Keratinocyte (primary cell): ENCODE results near the gene CCDC54. TPM values are rescaled to one million over a fixed set of nuclear protein-coding genes. Genes with fewer than 3 reads are reported as not detected.

Experiments used
- DNase-seq: peaks from one replicate; pipeline ENCODE4 v3.0.0-alpha.2; 2011; ENCODE audit warnings: low read depth, missing footprints, low spot score
- FAIRE-seq: peaks from 2 replicates; lab custom pipeline; 2011; peaks lifted over from hg19 to GRCh38; lab: Jason Lieb, UNC
- H2AFZ ChIP-seq: 2 replicates; pipeline ENCODE4 v1.6.0; 2012; ENCODE audit warnings: low read length, control low read depth, inconsistent platforms; ENCODE audit not compliant: control insufficient read depth
- H3K27ac ChIP-seq: 2 replicates; pipeline ENCODE4 v1.5.1; 2011; ENCODE audit warnings: low read length; ENCODE audit not compliant: control insufficient read depth, insufficient read depth
- H3K27me3 ChIP-seq: 3 replicates; pipeline ENCODE4 v1.6.0; 2011; ENCODE audit warnings: low read length; ENCODE audit not compliant: control insufficient read depth, insufficient read depth; ENCODE audit errors: extremely low read depth
- H3K36me3 ChIP-seq, 2 experiments: 2 replicates in 1 of 2; 3 replicates in 1 of 2; pipeline ENCODE4 v1.5.1; 2011; ENCODE audit warnings: low read length in 2 of 2, mild to moderate bottlenecking in 1 of 2; ENCODE audit not compliant: control insufficient read depth in 2 of 2, insufficient read depth in 2 of 2; ENCODE audit errors: extremely low read depth in 1 of 2
- H3K4me1 ChIP-seq: 3 replicates; pipeline ENCODE4 v1.5.1; 2011; ENCODE audit warnings: low read length; ENCODE audit not compliant: control insufficient read depth, insufficient read depth; ENCODE audit errors: extremely low read depth
- H3K4me2 ChIP-seq: 3 replicates; pipeline ENCODE4 v1.6.0; 2011; ENCODE audit warnings: low read depth, low read length; ENCODE audit not compliant: control insufficient read depth, insufficient read depth; ENCODE audit errors: extremely low read depth
- H3K4me3 ChIP-seq, 3 experiments: fragments of 200-600 bp in 1 of 3; sonication (generic) in 1 of 3; 2 replicates in 2 of 3; 3 replicates in 1 of 3; pipeline ENCODE4 v1.5.1; 2011 to 2016; ENCODE audit warnings: low read length in 3 of 3, mild to moderate bottlenecking in 3 of 3, control low read depth in 2 of 3, inconsistent platforms in 1 of 3, low read depth in 1 of 3, mixed read lengths in 1 of 3, mixed run types in 1 of 3, moderate library complexity in 1 of 3; ENCODE audit not compliant: control insufficient read depth in 2 of 3, insufficient read depth in 2 of 3; ENCODE audit errors: extremely low read depth in 1 of 3
- H3K79me2 ChIP-seq: 2 replicates; pipeline ENCODE4 v1.6.0; 2012; ENCODE audit warnings: low read length; ENCODE audit not compliant: control insufficient read depth, insufficient read depth
- H3K9ac ChIP-seq: 3 replicates; pipeline ENCODE4 v1.6.0; 2011; ENCODE audit warnings: low read length; ENCODE audit not compliant: control insufficient read depth, insufficient read depth; ENCODE audit errors: extremely low read depth
- H3K9me1 ChIP-seq: 3 replicates; pipeline ENCODE4 v1.6.0; 2011; ENCODE audit warnings: low read length; ENCODE audit not compliant: control insufficient read depth, insufficient read depth; ENCODE audit errors: extremely low read depth
- H3K9me3 ChIP-seq: 2 replicates; pipeline ENCODE4 v1.5.1; 2012; ENCODE audit warnings: low read depth, low read length; ENCODE audit not compliant: control insufficient read depth
- H4K20me1 ChIP-seq: 3 replicates; pipeline ENCODE4 v1.6.0; 2011; ENCODE audit warnings: low read length; ENCODE audit not compliant: control insufficient read depth, insufficient read depth; ENCODE audit errors: extremely low read depth
- EZH2 ChIP-seq: IDR thresholded peaks from one replicate; pipeline ENCODE4 v1.6.1; 2012; ENCODE audit warnings: inconsistent platforms, mild to moderate bottlenecking, low read length, moderate library complexity
- dilution Hi-C: fragments of 300-500 bp; cut with MboI; formaldehyde crosslinking; loops from one replicate; pipeline ENCODE4 v1.7.0; 2020; ENCODE audit warnings: low sequenced_read_pairs; ENCODE audit not compliant: extremely low pct_ligation_motif_present
- polyA plus RNA-seq, 5 experiments: library from polyadenylated mRNA; depleted of rRNA in 3 of 5; stranded (reverse) in 3 of 5; stranded (forward) in 1 of 5; unstranded in 1 of 5; fragments of >200 nt; gene quantifications; 1 replicate in 1 of 5; 2 replicates in 3 of 5; 3 replicates in 1 of 5; pipeline versions ENCODE4 v1.2.1 to v1.2.3, GENCODE V29; 2011 to 2012; ENCODE audit warnings: missing spikeins in 2 of 5, low read depth in 1 of 5, low replicate concordance in 1 of 5
- TF ChIP-seq, protein P1 (sequence below), 3 experiments: IDR thresholded peaks in 1 of 3; conservative IDR thresholded peaks in 1 of 3; optimal IDR thresholded peaks in 1 of 3; 2 replicates in 2 of 3; 3 replicates in 1 of 3; pipeline versions ENCODE3 to v1.5.1; 2011; ENCODE audit warnings: low read length in 3 of 3, mild to moderate bottlenecking in 3 of 3, moderate library complexity in 2 of 3, control low read depth in 1 of 3, inconsistent platforms in 1 of 3; ENCODE audit not compliant: insufficient read depth in 2 of 3; ENCODE audit errors: extremely low read depth in 1 of 3

CCDC54 gene
- polyA plus RNA-seq, 1 donor (not counting 4 experiments of a cell fraction or from before 2014, with no cell fraction given) = not detected

DNA sequence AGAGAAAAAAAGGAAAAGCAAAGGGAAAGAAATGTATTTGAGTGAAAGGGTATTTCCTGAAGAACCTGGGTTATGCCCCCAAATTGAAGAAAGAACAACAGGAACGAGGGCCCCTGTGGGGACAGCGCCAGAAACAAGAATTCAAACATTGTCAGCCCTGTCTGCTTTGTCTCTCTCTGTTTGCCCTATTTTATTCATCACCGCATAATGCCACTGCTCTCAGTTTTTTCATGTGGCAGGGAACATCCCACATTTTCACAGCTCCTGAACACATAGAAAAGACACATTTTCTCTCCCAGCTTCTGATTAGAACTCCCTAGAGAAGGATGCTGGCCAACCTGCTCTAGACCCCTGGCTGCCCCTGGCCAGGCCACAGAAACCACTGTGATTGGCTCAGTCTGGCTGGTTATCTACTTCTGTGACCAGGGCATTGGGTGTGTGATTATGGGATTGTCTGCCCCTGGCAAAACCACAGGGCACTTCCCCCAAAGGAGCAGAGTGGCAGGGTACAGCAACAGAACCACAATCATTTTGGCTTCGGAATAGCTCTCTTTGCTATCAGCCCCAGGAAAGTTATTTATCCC, 31.3 kb upstream of the CCDC54 start:
- FAIRE-seq = no peak

DNA sequence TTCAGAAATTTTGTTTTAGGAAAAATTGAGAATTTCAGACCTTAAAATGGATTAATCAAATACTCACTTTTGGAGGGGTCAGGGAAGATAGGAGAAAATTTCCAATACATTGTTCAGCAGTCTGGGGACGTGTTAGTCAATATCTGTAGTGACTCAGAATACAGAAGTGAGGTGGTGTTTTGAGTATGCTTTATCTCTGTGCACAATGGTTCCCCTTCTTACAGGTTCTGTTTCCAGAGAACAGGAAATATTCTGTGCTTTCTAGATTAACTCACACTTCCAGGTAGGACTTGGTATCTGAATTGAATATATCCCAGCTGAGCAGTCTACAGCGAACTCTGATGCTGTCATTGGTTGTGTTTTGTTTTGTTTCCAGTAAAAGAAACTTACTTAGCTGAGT, 30.7 kb upstream of the CCDC54 start:
- H2AFZ ChIP-seq = peak overlapping the region; percentile 53
- no peak for DNase-seq
- no peak for TF ChIP-seq EZH2
- TF ChIP-seq, protein P1, sequence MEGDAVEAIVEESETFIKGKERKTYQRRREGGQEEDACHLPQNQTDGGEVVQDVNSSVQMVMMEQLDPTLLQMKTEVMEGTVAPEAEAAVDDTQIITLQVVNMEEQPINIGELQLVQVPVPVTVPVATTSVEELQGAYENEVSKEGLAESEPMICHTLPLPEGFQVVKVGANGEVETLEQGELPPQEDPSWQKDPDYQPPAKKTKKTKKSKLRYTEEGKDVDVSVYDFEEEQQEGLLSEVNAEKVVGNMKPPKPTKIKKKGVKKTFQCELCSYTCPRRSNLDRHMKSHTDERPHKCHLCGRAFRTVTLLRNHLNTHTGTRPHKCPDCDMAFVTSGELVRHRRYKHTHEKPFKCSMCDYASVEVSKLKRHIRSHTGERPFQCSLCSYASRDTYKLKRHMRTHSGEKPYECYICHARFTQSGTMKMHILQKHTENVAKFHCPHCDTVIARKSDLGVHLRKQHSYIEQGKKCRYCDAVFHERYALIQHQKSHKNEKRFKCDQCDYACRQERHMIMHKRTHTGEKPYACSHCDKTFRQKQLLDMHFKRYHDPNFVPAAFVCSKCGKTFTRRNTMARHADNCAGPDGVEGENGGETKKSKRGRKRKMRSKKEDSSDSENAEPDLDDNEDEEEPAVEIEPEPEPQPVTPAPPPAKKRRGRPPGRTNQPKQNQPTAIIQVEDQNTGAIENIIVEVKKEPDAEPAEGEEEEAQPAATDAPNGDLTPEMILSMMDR (optimal IDR thresholded peaks at IDR 0.05 in 1 of 3, IDR thresholded peaks at IDR 0.05 in 1 of 3, conservative IDR thresholded peaks at IDR 0.05 in 1 of 3; ENCODE audit: extremely low read depth in 1 of 3, insufficient read depth in 2 of 3, low read length in 3 of 3) = no peak
- H3K4me1 ChIP-seq = no peaks in the 10 kb centered on the region
- H3K9me1 ChIP-seq = no peaks in the 10 kb centered on the region
- dilution Hi-C loops = no loop called here
- no peak overlapping the region for H3K4me3 ChIP-seq
- H3K4me2 ChIP-seq = no peak overlapping the region
- H3K27me3 ChIP-seq = no peaks in the 10 kb centered on the region
- no peaks in the 10 kb centered on the region for H3K9me3 ChIP-seq
- no peak overlapping the region for H3K9ac ChIP-seq
- no peak for FAIRE-seq
- no peaks in the 10 kb centered on the region for H4K20me1 ChIP-seq
- no peak overlapping the region for H3K27ac ChIP-seq
- H3K79me2 ChIP-seq = no peaks in the 10 kb centered on the region
- no peaks in the 10 kb centered on the region for H3K36me3 ChIP-seq

More for the DNA sequence above, 31.3 kb upstream of the CCDC54 start:
- no peaks in the 10 kb centered on the region for H3K27me3 ChIP-seq
- H3K36me3 ChIP-seq = no peaks in the 10 kb centered on the region
- H3K9ac ChIP-seq = no peak overlapping the region
- H3K4me2 ChIP-seq = no peak overlapping the region
- no peak for TF ChIP-seq EZH2
- TF ChIP-seq, protein P1 (optimal IDR thresholded peaks at IDR 0.05 in 1 of 3, IDR thresholded peaks at IDR 0.05 in 1 of 3, conservative IDR thresholded peaks at IDR 0.05 in 1 of 3; ENCODE audit: extremely low read depth in 1 of 3, insufficient read depth in 2 of 3, low read length in 3 of 3) = no peak
- no peaks in the 10 kb centered on the region for H3K9me3 ChIP-seq
- dilution Hi-C loops = no loop called here
- H3K79me2 ChIP-seq = no peaks in the 10 kb centered on the region
- no peak overlapping the region for H2AFZ ChIP-seq
- H3K27ac ChIP-seq = no peak overlapping the region
- DNase-seq = no peak
- no peak overlapping the region for H3K4me3 ChIP-seq
- H4K20me1 ChIP-seq = no peaks in the 10 kb centered on the region
- H3K4me1 ChIP-seq = no peaks in the 10 kb centered on the region
- H3K9me1 ChIP-seq = no peaks in the 10 kb centered on the region
